HepG2 (cell line): Measurements from ENCODE around the gene EZH1. TPM values are rescaled to one million over a fixed set of nuclear protein-coding genes. Genes with fewer than 3 reads are reported as not detected.

Experiments
- ATAC-seq: fragments of 200-7000 bp; cut with Tn5 transposase; 3 replicates; pipeline ENCODE4 v1.9.1; 2020; ENCODE audit warnings: mild to moderate bottlenecking, moderate library complexity
- BruUV-seq: library from RNA; stranded (reverse); fragments of 400-500 nt; replicated peaks from 2 replicates; lab custom pipeline; 2021; lab: Mats Ljungman, UMichigan
- CTCF ChIA-PET: fragments of 300-600 bp; formaldehyde crosslinking; extraction: SDS; loops from one replicate; lab custom pipeline; 2021; ENCODE audit warnings: low total read pairs, inconsistent platforms, low intra/inter-chr PET ratio; lab: Yijun Ruan, JAX
- POLR2A ChIA-PET: fragments of 350-600 bp; sonication (Branson Sonifier 250); formaldehyde crosslinking; loops from one replicate; lab custom pipeline; 2020; ENCODE audit warnings: antibody characterized with exemption, inconsistent platforms; lab: Yijun Ruan, JAX
- DNase-seq: peaks from one replicate; pipeline ENCODE4 v3.0.0-alpha.2; 2015; ENCODE audit warnings: low spot score
- FAIRE-seq: peaks from 3 replicates; lab custom pipeline; 2011; peaks lifted over from hg19 to GRCh38; lab: Jason Lieb, UNC
- H2AFZ ChIP-seq: one replicate; pipeline ENCODE4 v1.6.1; 2011; ENCODE audit warnings: low read length, inconsistent platforms
- H3K27ac ChIP-seq: fragments of 300-600 bp; 3 replicates; pipeline ENCODE4 v1.8.0; 2011; ENCODE audit warnings: mixed run types, mild to moderate bottlenecking, mixed read lengths, low read length, inconsistent platforms; ENCODE audit not compliant: insufficient read depth; ENCODE audit errors: extremely low read length
- H3K27me3 ChIP-seq, 2 experiments: fragments of 200-600 bp in 1 of 2; 2 replicates in 1 of 2; 3 replicates in 1 of 2; pipeline versions ENCODE4 v1.6.0 to v1.8.0; 2011; ENCODE audit warnings: low read length in 2 of 2, mild to moderate bottlenecking in 2 of 2, moderate library complexity in 2 of 2, inconsistent platforms in 1 of 2; ENCODE audit not compliant: insufficient read depth in 2 of 2, control insufficient read depth in 1 of 2
- H3K36me3 ChIP-seq, 2 experiments: fragments of 200-600 bp in 1 of 2; replicated peaks in 1 of 2; 2 replicates in 1 of 2; 3 replicates in 1 of 2; pipeline versions ENCODE4 v1.5.1 to v1.8.0; 2011; ENCODE audit warnings: low read length in 2 of 2, inconsistent platforms in 1 of 2; ENCODE audit not compliant: insufficient read depth in 2 of 2, control insufficient read depth in 1 of 2
- H3K4me1 ChIP-seq: 2 replicates; pipeline ENCODE4 v1.5.1; 2012; ENCODE audit warnings: low read length, inconsistent platforms; ENCODE audit not compliant: insufficient read depth
- H3K4me2 ChIP-seq: 2 replicates; pipeline ENCODE4 v1.6.0; 2011; ENCODE audit warnings: low read depth, low read length, inconsistent platforms
- H3K4me3 ChIP-seq, 3 experiments: fragments of 200-600 bp in 1 of 3; sonication (generic), shearing (Covaris generic) in 1 of 3; replicated peaks in 1 of 3; 2 replicates each; pipeline ENCODE4 v1.5.1; 2011 to 2016; ENCODE audit warnings: low read length in 3 of 3, inconsistent platforms in 2 of 3, low read depth in 2 of 3, mild to moderate bottlenecking in 2 of 3, control low read depth in 1 of 3, mixed read lengths in 1 of 3; ENCODE audit not compliant: insufficient read depth in 1 of 3
- H3K79me2 ChIP-seq: one replicate; pipeline ENCODE4 v1.6.1; 2011; ENCODE audit warnings: low read length, inconsistent platforms; ENCODE audit not compliant: insufficient read depth
- H3K9ac ChIP-seq: 2 replicates; pipeline ENCODE4 v1.6.0; 2011; ENCODE audit warnings: mild to moderate bottlenecking, low read depth, low read length, inconsistent platforms; ENCODE audit not compliant: insufficient read depth
- H3K9me3 ChIP-seq: 2 replicates; pipeline ENCODE4 v1.5.1; 2012; ENCODE audit warnings: mild to moderate bottlenecking, low read length
- H4K20me1 ChIP-seq: 2 replicates; pipeline ENCODE4 v1.6.0; 2011; ENCODE audit warnings: inconsistent platforms, mild to moderate bottlenecking, low read length, moderate library complexity; ENCODE audit not compliant: insufficient read depth
- MEIS2 ChIP-seq: sonication (generic); formaldehyde crosslinking; IDR thresholded peaks from 2 replicates; pipeline ENCODE4 v1.9.0; 2021; ENCODE audit warnings: mild to moderate bottlenecking, missing genetic modification reagents
- RBFOX2 ChIP-seq: fragments of 200-400 bp; formaldehyde crosslinking; IDR thresholded peaks from 2 replicates; pipeline ENCODE4 v1.6.1; 2017; ENCODE audit warnings: low read depth, mild to moderate bottlenecking, low read length
- RXRB ChIP-seq: IDR thresholded peaks from 2 replicates; pipeline ENCODE4 v1.6.1; 2016; ENCODE audit warnings: borderline replicate concordance, missing genetic modification reagents, missing compliant biosample characterization
- SALL1 ChIP-seq: sonication (generic); formaldehyde crosslinking; IDR thresholded peaks from 2 replicates; pipeline ENCODE4 v1.8.0; 2022; ENCODE audit warnings: mild to moderate bottlenecking, missing genetic modification reagents
- ZFP41 ChIP-seq: sonication (generic); formaldehyde crosslinking; IDR thresholded peaks from 2 replicates; pipeline ENCODE4 v1.4.0; 2020; ENCODE audit warnings: mild to moderate bottlenecking, missing genetic modification reagents, borderline replicate concordance
- ZNF333 ChIP-seq: sonication (generic); formaldehyde crosslinking; IDR thresholded peaks from 2 replicates; pipeline ENCODE4 v1.4.0; 2020; ENCODE audit warnings: mild to moderate bottlenecking, missing genetic modification reagents, borderline replicate concordance
- ZNF451 ChIP-seq: sonication (generic); formaldehyde crosslinking; IDR thresholded peaks from 2 replicates; pipeline ENCODE4 v1.5.0; 2020; ENCODE audit warnings: mild to moderate bottlenecking, missing genetic modification reagents
- ZNF737 ChIP-seq: sonication (generic); formaldehyde crosslinking; IDR thresholded peaks from 2 replicates; pipeline ENCODE4 v1.5.0; 2020; ENCODE audit warnings: missing genetic modification reagents, mild to moderate bottlenecking, borderline replicate concordance
- ZNF780A ChIP-seq: sonication (generic); formaldehyde crosslinking; IDR thresholded peaks from 2 replicates; pipeline ENCODE4 v1.8.0; 2022; ENCODE audit warnings: mild to moderate bottlenecking, missing genetic modification reagents, moderate library complexity
- ZNF883 ChIP-seq: sonication (generic); formaldehyde crosslinking; IDR thresholded peaks from 2 replicates; pipeline ENCODE4 v1.5.1; 2020; ENCODE audit warnings: mild to moderate bottlenecking, missing genetic modification reagents; ENCODE audit errors: not compliant biosample characterization
- WGBS: methylation state at CpG from one replicate; pipeline ENCODE4 v1.1.6; 2017; ENCODE audit warnings: low lambda C conversion rate; 5-methylcytosine and 5-hydroxymethylcytosine counted together
- in situ Hi-C: cut with HindIII; loops from 2 replicates; pipeline ENCODE4 v1.10.0; 2017; ENCODE audit warnings: low pct_unique_long_range_greater_than_20kb; ENCODE audit not compliant: extremely low pct_ligation_motif_present
- intact Hi-C: fragments of 100-400 bp; cut with micrococcal nuclease; formaldehyde crosslinking; loops from one replicate; pipeline ENCODE4 v1.10.0; 2022; ENCODE audit not compliant: unreplicated experiment
- polyA plus RNA-seq, 8 experiments: library from polyadenylated mRNA; depleted of rRNA in 3 of 8; stranded (reverse) in 7 of 8; unstranded in 1 of 8; fragments of >200 nt; fragmentation: Illumina TruSeq in 4 of 8; extraction: Trizol in 4 of 8; gene quantifications; 2 replicates each; pipeline versions ENCODE4 v1.2.1 to v1.2.3, GENCODE V29; 2011 to 2016; ENCODE audit warnings: low read depth in 4 of 8, missing spikeins in 1 of 8, mixed read lengths in 1 of 8; ENCODE audit not compliant: insufficient read depth in 1 of 8
- total RNA-seq, 5 experiments: library from RNA; depleted of rRNA; stranded (reverse); fragments of >200 nt; fragmentation: Illumina TruSeq; extraction: Trizol; gene quantifications; 2 replicates each; pipeline ENCODE4 v1.2.3, GENCODE V29; 2016; ENCODE audit warnings: low read depth in 1 of 5
- TF ChIP-seq, protein P1 (sequence below): IDR thresholded peaks from 2 replicates; pipeline ENCODE4 v1.6.1; 2016; ENCODE audit warnings: low read depth
- TF ChIP-seq, protein P2 (sequence below): sonication (generic); formaldehyde crosslinking; IDR thresholded peaks from 2 replicates; pipeline ENCODE4 v1.5.0; 2020; ENCODE audit warnings: mild to moderate bottlenecking, missing genetic modification reagents

EZH1 gene
- total and polyA plus RNA-seq, 2 of the 13 experiments (the other 11 are each of a cell fraction or from before 2014, with no cell fraction given) = 11.6 to 24.0 TPM

DNA sequence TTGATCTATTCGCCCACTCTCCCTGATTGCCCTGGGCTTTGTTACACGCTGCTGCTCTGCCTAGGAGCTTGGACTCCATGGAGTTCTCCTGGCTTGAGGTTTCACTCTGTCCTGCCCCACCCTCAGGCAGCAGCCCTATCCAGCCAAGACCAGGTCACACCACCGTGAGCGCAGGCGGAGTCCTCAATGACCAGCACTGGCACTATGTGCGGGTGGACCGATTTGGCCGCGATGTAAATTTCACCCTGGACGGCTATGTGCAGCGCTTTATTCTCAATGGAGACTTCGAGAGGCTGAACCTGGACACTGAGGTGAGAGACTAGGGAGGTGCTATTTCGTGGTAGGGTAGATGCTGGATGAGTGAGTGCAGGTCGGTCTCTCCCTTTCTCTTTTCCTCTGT is 59.0 kb downstream of the EZH1 start:
- POLR2A ChIA-PET = no interaction called here
- Histone ChIP-seq H3K4me3 (no peak overlapping the region), H3K9ac (no peak overlapping the region), H3K27me3 (no peaks in the 10 kb centered on the region), H3K9me3 (no peaks in the 10 kb centered on the region)
- intact Hi-C loops (no loop called here), in situ Hi-C loops (no loop called here)
- 97% methylated on average over 14 of the region's 14 CpGs for WGBS
- no TSS peak for BruUV-seq
- DNase-seq (no peak), ATAC-seq (no peak), FAIRE-seq (no peak)
- TF ChIP-seq MEIS2 = no peak
- TF ChIP-seq, protein P1, sequence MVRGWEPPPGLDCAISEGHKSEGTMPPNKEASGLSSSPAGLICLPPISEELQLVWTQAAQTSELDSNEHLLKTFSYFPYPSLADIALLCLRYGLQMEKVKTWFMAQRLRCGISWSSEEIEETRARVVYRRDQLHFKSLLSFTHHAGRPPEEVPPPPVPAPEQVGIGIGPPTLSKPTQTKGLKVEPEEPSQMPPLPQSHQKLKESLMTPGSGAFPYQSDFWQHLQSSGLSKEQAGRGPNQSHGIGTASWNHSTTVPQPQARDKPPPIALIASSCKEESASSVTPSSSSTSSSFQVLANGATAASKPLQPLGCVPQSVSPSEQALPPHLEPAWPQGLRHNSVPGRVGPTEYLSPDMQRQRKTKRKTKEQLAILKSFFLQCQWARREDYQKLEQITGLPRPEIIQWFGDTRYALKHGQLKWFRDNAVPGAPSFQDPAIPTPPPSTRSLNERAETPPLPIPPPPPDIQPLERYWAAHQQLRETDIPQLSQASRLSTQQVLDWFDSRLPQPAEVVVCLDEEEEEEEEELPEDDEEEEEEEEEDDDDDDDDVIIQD (CRISPR knock-in tag) = no peak
- TF ChIP-seq, protein P2, sequence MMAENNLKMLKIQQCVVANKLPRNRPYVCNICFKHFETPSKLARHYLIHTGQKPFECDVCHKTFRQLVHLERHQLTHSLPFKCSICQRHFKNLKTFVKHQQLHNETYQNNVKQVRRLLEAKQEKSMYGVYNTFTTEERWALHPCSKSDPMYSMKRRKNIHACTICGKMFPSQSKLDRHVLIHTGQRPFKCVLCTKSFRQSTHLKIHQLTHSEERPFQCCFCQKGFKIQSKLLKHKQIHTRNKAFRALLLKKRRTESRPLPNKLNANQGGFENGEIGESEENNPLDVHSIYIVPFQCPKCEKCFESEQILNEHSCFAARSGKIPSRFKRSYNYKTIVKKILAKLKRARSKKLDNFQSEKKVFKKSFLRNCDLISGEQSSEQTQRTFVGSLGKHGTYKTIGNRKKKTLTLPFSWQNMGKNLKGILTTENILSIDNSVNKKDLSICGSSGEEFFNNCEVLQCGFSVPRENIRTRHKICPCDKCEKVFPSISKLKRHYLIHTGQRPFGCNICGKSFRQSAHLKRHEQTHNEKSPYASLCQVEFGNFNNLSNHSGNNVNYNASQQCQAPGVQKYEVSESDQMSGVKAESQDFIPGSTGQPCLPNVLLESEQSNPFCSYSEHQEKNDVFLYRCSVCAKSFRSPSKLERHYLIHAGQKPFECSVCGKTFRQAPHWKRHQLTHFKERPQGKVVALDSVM = no peak
- TF ChIP-seq SALL1 (CRISPR knock-in tag) = no peak
- no peak for TF ChIP-seq ZNF451 (CRISPR knock-in tag)
- no peak for TF ChIP-seq ZNF780A (CRISPR knock-in tag)
- no peak for TF ChIP-seq ZNF333 (CRISPR knock-in tag)
- no peak for TF ChIP-seq ZNF737
- TF ChIP-seq RBFOX2 = no peak
- no peak for TF ChIP-seq ZFP41 (CRISPR knock-in tag)
- no peak for TF ChIP-seq RXRB (CRISPR knock-in tag)
- no peak for TF ChIP-seq ZNF883
- TF ChIP-seq, all 625 proteins: peak for 0
- H3K79me2 ChIP-seq = no peaks in the 10 kb centered on the region
- CTCF ChIA-PET = no interaction called here
- H3K4me2 ChIP-seq = no peak overlapping the region
- peaks cover 25% of the 10 kb centered on the region for H3K4me1 ChIP-seq
- no peak overlapping the region for H3K27ac ChIP-seq
- no peaks in the 10 kb centered on the region for H4K20me1 ChIP-seq
- H3K36me3 ChIP-seq = no peaks in the 10 kb centered on the region; a peak in 1 of 5 replicates
- H2AFZ ChIP-seq = no peak overlapping the region
